Activated gamma-delta T cell treated with anti-CD3 and anti-CD28 coated beads, Interleukin-2, amount 50 U/mL, for 16 hours (primary cell): ENCODE data around the gene STAB1.

Source experiments
- DNase-seq: peaks from one replicate; pipeline ENCODE4 v3.0.0-alpha.2; 2020; ENCODE audit warnings: low read depth

The STAB1 gene

GRCh38 chr3:52563984-52564383 is 68.8 kb downstream of the STAB1 start:
- no peak for DNase-seq

GRCh38 chr3:52568069-52568468 is 72.9 kb downstream of the STAB1 start:
- no peak for DNase-seq

GRCh38 chr3:52570076-52570475 is 74.9 kb downstream of the STAB1 start:
- no peak for DNase-seq

- no peak for DNase-seq
These were observed 77.1 kb downstream of the STAB1 start for GRCh38 chr3:52572221-52572620.
